OCI-LY7 (cell line): ENCODE results near the gene SCGB1C1. TPM values are rescaled to one million over a fixed set of nuclear protein-coding genes. Genes with fewer than 3 reads are reported as not detected.

Experiments used
- BruUV-seq: library from RNA; stranded (reverse); fragments of 400-500 nt; replicated peaks from 2 replicates; lab custom pipeline; 2021; lab: Mats Ljungman, UMichigan
- CTCF ChIA-PET: fragments of 300-600 bp; sonication (Branson Sonifier 250); formaldehyde crosslinking; loops from one replicate; lab custom pipeline; 2022; ENCODE audit warnings: antibody characterized with exemption; ENCODE audit not compliant: unreplicated experiment; lab: Charles Lee
- POLR2A ChIA-PET: fragments of 300-600 bp; sonication (Branson Sonifier 250); formaldehyde crosslinking; loops from one replicate; lab custom pipeline; 2022; ENCODE audit warnings: antibody characterized with exemption; lab: Charles Lee
- DNase-seq: peaks from one replicate; pipeline ENCODE4 v3.0.0-alpha.2; 2015; ENCODE audit warnings: low spot score
- H2AFZ ChIP-seq: fragments of 200-600 bp; sonication (generic), shearing (Covaris generic); 2 replicates; pipeline ENCODE4 v1.6.1; 2014; ENCODE audit warnings: mild to moderate bottlenecking, antibody characterized with exemption, low read length, moderate library complexity
- H3K27ac ChIP-seq: fragments of 200-600 bp; sonication (generic); 2 replicates; pipeline ENCODE4 v1.5.1; 2014; ENCODE audit warnings: mixed run types, low read depth, mild to moderate bottlenecking, moderate library complexity, low read length, inconsistent platforms; ENCODE audit not compliant: poor library complexity, severe bottlenecking
- H3K36me3 ChIP-seq: fragments of 200-600 bp; sonication (generic); 2 replicates; pipeline ENCODE4 v1.6.1; 2014; ENCODE audit warnings: mild to moderate bottlenecking, antibody characterized with exemption, low read length, moderate library complexity, mixed read lengths; ENCODE audit not compliant: insufficient read depth
- H3K4me1 ChIP-seq: fragments of 200-600 bp; sonication (generic); 2 replicates; pipeline ENCODE4 v1.5.1; 2014; ENCODE audit warnings: mild to moderate bottlenecking, low read length; ENCODE audit not compliant: insufficient read depth, poor library complexity, severe bottlenecking
- H3K4me2 ChIP-seq: fragments of 200-600 bp; sonication (generic); 2 replicates; pipeline ENCODE4 v1.6.1; 2014; ENCODE audit warnings: mild to moderate bottlenecking, low read length
- H3K4me3 ChIP-seq: fragments of 200-600 bp; sonication (generic); 2 replicates; pipeline ENCODE4 v1.5.1; 2014; ENCODE audit warnings: mild to moderate bottlenecking, low read depth, low read length; ENCODE audit not compliant: poor library complexity, severe bottlenecking
- H3K79me2 ChIP-seq: fragments of 200-600 bp; sonication (generic); 2 replicates; pipeline ENCODE4 v1.6.1; 2016; ENCODE audit warnings: low read depth, mild to moderate bottlenecking, low read length, moderate library complexity, mixed read lengths; ENCODE audit not compliant: insufficient read depth
- H3K9me2 ChIP-seq: fragments of 200-600 bp; sonication (generic); 2 replicates; pipeline ENCODE4 v1.6.1; 2016; ENCODE audit warnings: mild to moderate bottlenecking, low read length, mixed read lengths; ENCODE audit not compliant: insufficient read depth
- H3K9me3 ChIP-seq: fragments of 200-600 bp; sonication (generic); 2 replicates; pipeline ENCODE4 v1.6.1; 2014; ENCODE audit warnings: mild to moderate bottlenecking, mixed run types, low read length, mixed read lengths
- H4K20me1 ChIP-seq: fragments of 200-600 bp; sonication (generic); 2 replicates; pipeline ENCODE4 v1.6.1; 2014; ENCODE audit warnings: mild to moderate bottlenecking, antibody characterized with exemption, low read length, moderate library complexity, mixed read lengths; ENCODE audit not compliant: insufficient read depth
- EZH2phosphoT487 ChIP-seq: fragments of 200-600 bp; sonication (generic); IDR thresholded peaks from 2 replicates; pipeline ENCODE4 v1.6.1; 2018; ENCODE audit warnings: low read depth, borderline replicate concordance, mild to moderate bottlenecking, mixed run types, antibody characterized with exemption, low read length, moderate library complexity, mixed read lengths
- intact Hi-C: fragments of 100-400 bp; cut with micrococcal nuclease; formaldehyde crosslinking; loops from one replicate; pipeline ENCODE4 v1.10.0; 2022; ENCODE audit not compliant: unreplicated experiment
- total RNA-seq, 2 experiments: library from RNA; depleted of rRNA in 1 of 2; stranded (reverse); fragments of >200 nt in 1 of 2; shearing (Covaris generic) in 1 of 2; gene quantifications; 2 replicates each; pipeline ENCODE4 v1.2.3, GENCODE V29; 2014 to 2022
- TF ChIP-seq, protein P1 (sequence below): fragments of 200-600 bp; sonication (generic); conservative IDR thresholded peaks from 2 replicates; pipeline ENCODE4 v1.5.1; 2014; ENCODE audit warnings: mild to moderate bottlenecking, antibody characterized with exemption, low read length, moderate library complexity, mixed read lengths

The SCGB1C1 gene
- total RNA-seq, 2 experiments from 2014 or later, result not detected

GRCh38 chr11:210122-210802, 17.4 kb downstream of the SCGB1C1 start:
- Histone ChIP-seq H2AFZ (no peak overlapping the region), H4K20me1 (no peaks in the 10 kb centered on the region), H3K79me2 (peaks cover 36% of the 10 kb centered on the region), H3K36me3 (peaks cover 64% of the 10 kb centered on the region), H3K4me1 (peaks cover 26% of the 10 kb centered on the region), H3K4me2 (peak overlapping the region; percentile 90), H3K9me3 (no peaks in the 10 kb centered on the region), H3K27ac (no peak overlapping the region), H3K4me3 (peak overlapping the region; percentile 98), H3K9me2 (no peaks in the 10 kb centered on the region)
- no peak for DNase-seq
- intact Hi-C loops, result no loop called here
- TF ChIP-seq, protein P1, sequence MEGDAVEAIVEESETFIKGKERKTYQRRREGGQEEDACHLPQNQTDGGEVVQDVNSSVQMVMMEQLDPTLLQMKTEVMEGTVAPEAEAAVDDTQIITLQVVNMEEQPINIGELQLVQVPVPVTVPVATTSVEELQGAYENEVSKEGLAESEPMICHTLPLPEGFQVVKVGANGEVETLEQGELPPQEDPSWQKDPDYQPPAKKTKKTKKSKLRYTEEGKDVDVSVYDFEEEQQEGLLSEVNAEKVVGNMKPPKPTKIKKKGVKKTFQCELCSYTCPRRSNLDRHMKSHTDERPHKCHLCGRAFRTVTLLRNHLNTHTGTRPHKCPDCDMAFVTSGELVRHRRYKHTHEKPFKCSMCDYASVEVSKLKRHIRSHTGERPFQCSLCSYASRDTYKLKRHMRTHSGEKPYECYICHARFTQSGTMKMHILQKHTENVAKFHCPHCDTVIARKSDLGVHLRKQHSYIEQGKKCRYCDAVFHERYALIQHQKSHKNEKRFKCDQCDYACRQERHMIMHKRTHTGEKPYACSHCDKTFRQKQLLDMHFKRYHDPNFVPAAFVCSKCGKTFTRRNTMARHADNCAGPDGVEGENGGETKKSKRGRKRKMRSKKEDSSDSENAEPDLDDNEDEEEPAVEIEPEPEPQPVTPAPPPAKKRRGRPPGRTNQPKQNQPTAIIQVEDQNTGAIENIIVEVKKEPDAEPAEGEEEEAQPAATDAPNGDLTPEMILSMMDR, result no peak
- no peak for TF ChIP-seq EZH2phosphoT487
- ChIA-PET CTCF (no interaction called here), POLR2A (no interaction called here)
- no TSS peak for BruUV-seq

- Histone ChIP-seq H3K4me1 (peaks cover 21% of the 10 kb centered on the region), H3K36me3 (peaks cover 64% of the 10 kb centered on the region), H3K9me2 (no peaks in the 10 kb centered on the region), H3K9me3 (no peaks in the 10 kb centered on the region), H4K20me1 (no peaks in the 10 kb centered on the region), H3K27ac (no peak overlapping the region), H3K4me2 (peak overlapping the region; percentile 90; the same call in 1 of the 2 replicates), H2AFZ (no peak overlapping the region), H3K4me3 (no peak overlapping the region), H3K79me2 (peaks cover 36% of the 10 kb centered on the region)
- TF ChIP-seq EZH2phosphoT487, result no peak
- TF ChIP-seq, protein P1, result no peak
- CTCF ChIA-PET, result no interaction called here
- no peak for DNase-seq
- intact Hi-C loops, result no loop called here
- POLR2A ChIA-PET, result no interaction called here
- no TSS peak for BruUV-seq
Measured at GRCh38 chr11:210803-211180, 17.9 kb downstream of the SCGB1C1 start.

DNA sequence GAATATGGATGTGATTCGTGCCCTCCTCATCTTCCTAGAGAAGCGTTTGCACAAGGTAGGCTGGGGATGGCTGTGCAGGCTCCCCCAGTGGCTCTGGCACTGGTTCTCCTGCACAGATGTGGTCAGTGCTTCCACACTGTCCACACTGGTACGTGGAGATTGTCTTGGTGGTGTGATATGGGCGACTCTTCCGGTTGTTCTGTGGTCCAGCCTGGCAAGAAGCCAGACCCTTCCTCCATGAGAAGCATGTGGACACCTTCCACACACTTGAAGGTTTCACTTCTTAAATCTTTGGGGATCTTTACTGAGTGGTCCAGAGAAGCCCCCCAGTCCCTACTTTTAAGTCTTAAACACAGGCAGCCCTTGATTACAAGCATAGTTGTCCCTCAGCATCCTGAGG, 18.4 kb downstream of the SCGB1C1 start:
- no peak overlapping the region for H2AFZ ChIP-seq
- CTCF ChIA-PET, result no interaction called here
- H3K79me2 ChIP-seq, result peaks cover 31% of the 10 kb centered on the region
- no peak for DNase-seq
- no peak overlapping the region for H3K27ac ChIP-seq
- peaks cover 16% of the 10 kb centered on the region for H3K4me1 ChIP-seq
- TF ChIP-seq, protein P1, result no peak
- TF ChIP-seq EZH2phosphoT487, result no peak
- intact Hi-C loops, result no loop called here
- H3K36me3 ChIP-seq, result peaks cover 67% of the 10 kb centered on the region
- no TSS peak for BruUV-seq
- no peaks in the 10 kb centered on the region for H4K20me1 ChIP-seq
- H3K4me2 ChIP-seq, result no peak overlapping the region
- H3K9me2 ChIP-seq, result no peaks in the 10 kb centered on the region
- H3K4me3 ChIP-seq, result no peak overlapping the region
- POLR2A ChIA-PET, result no interaction called here
- H3K9me3 ChIP-seq, result no peaks in the 10 kb centered on the region
